Esophagus muscularis mucosa (tissue), 4 donors: Measurements from ENCODE around the gene TTC29. TPM values are rescaled to one million over a fixed set of nuclear protein-coding genes. Genes with fewer than 3 reads are reported as not detected.

ENCODE experiments used
- DNase-seq: peaks from one replicate; pipeline ENCODE4 v3.0.0-alpha.2; 2017; ENCODE audit errors: extremely low spot score
- H3K27ac ChIP-seq, 4 donors: fragments of 200-600 bp; sonication (generic); replicated peaks in 1 of 4; 1 replicate in 3 of 4; 2 replicates in 1 of 4; pipeline ENCODE4 v1.5.1; 2016 to 2019; ENCODE audit warnings: mild to moderate bottlenecking in 1 of 4
- H3K27me3 ChIP-seq, 4 donors: fragments of 200-600 bp; sonication (generic); one replicate each; pipeline versions ENCODE4 v1.5.1 to v1.6.0; 2016 to 2019
- H3K36me3 ChIP-seq, 4 donors: fragments of 200-600 bp; sonication (generic); one replicate each; pipeline ENCODE4 v1.5.1; 2016 to 2019
- H3K4me1 ChIP-seq, 4 donors: fragments of 200-600 bp; sonication (generic); one replicate each; pipeline ENCODE4 v1.5.1; 2016 to 2019
- H3K4me3 ChIP-seq, 4 donors: fragments of 200-600 bp; sonication (generic); 1 replicate in 2 of 4; 2 replicates in 2 of 4; pipeline ENCODE4 v1.5.1; 2016 to 2019; ENCODE audit warnings: mild to moderate bottlenecking in 4 of 4, moderate library complexity in 1 of 4
- H3K9me3 ChIP-seq, 4 donors: fragments of 200-600 bp; sonication (generic); 1 replicate in 3 of 4; 2 replicates in 1 of 4; pipeline ENCODE4 v1.5.1; 2016 to 2019
- EP300 ChIP-seq: sonication (generic); formaldehyde crosslinking; IDR thresholded peaks from one replicate; pipeline ENCODE4 v1.6.1; 2017; ENCODE audit warnings: antibody characterized with exemption
- POLR2A ChIP-seq: fragments of 450-650 bp; IDR thresholded peaks from one replicate; pipeline ENCODE4 v1.6.1; 2017; ENCODE audit warnings: antibody characterized with exemption, moderate library complexity, mild to moderate bottlenecking, low read depth
- POLR2AphosphoS5 ChIP-seq, 2 donors: sonication (generic); formaldehyde crosslinking; IDR thresholded peaks; one replicate each; pipeline ENCODE4 v1.6.1; 2017; ENCODE audit warnings: antibody characterized with exemption in 2 of 2
- WGBS: methylation state at CpG from one replicate; pipeline ENCODE4 v1.1.5; 2018; 5-methylcytosine and 5-hydroxymethylcytosine counted together
- intact Hi-C: fragments of 100-400 bp; cut with DNase I; formaldehyde crosslinking; loops from one replicate; pipeline ENCODE4 v1.15.1; 2023
- total RNA-seq, 4 donors: library from RNA; depleted of rRNA; stranded (reverse); fragments of >200 nt; gene quantifications; one replicate each; pipeline versions ENCODE4 v1.1.0 to v1.2.1, GENCODE V29; 2016
- TF ChIP-seq, protein P1 (sequence below), 3 experiments: fragments of 200-600 bp in 2 of 3; fragments of 450-650 bp in 1 of 3; sonication (generic) in 2 of 3; IDR thresholded peaks; one replicate each; pipeline ENCODE4 v1.5.1; 2017 to 2019; ENCODE audit warnings: antibody characterized with exemption in 3 of 3, mild to moderate bottlenecking in 2 of 3, moderate library complexity in 1 of 3

The TTC29 gene
- total RNA-seq, 4 donors from 2014 or later = not detected

DNA sequence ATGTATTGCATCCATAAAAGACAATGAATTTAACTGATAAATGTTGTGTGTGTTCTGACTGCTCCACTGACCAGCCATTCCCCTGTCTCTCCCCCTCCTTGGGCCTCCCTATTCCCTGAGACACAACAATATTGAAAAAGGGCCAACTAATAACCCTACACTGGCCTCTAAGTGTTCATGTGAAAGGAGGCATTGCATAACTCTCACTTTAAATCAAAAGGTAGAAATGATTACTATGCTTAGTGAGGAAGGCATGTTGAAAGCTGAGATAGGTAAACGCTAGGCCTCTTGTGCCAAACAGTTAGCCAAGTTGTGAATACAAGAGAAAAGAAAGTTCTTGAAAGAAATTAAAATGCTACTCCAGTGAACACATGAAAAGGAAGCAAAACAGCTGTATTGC, 154.2 kb downstream of the TTC29 start:
- Histone ChIP-seq H3K4me3 (no peak overlapping the region), H3K27me3 (no peaks in the 10 kb centered on the region), H3K27ac (no peak overlapping the region), H3K9me3 (no peaks in the 10 kb centered on the region), H3K36me3 (no peaks in the 10 kb centered on the region), H3K4me1 (no peaks in the 10 kb centered on the region)
- WGBS = 89% methylated on average over 1 of the region's 1 CpG
- DNase-seq = no peak
- intact Hi-C loops = no loop called here
- TF ChIP-seq EP300 (no peak), POLR2AphosphoS5 (IDR thresholded peaks at IDR 0.05) (no peak), POLR2A (no peak)
- TF ChIP-seq, protein P1, sequence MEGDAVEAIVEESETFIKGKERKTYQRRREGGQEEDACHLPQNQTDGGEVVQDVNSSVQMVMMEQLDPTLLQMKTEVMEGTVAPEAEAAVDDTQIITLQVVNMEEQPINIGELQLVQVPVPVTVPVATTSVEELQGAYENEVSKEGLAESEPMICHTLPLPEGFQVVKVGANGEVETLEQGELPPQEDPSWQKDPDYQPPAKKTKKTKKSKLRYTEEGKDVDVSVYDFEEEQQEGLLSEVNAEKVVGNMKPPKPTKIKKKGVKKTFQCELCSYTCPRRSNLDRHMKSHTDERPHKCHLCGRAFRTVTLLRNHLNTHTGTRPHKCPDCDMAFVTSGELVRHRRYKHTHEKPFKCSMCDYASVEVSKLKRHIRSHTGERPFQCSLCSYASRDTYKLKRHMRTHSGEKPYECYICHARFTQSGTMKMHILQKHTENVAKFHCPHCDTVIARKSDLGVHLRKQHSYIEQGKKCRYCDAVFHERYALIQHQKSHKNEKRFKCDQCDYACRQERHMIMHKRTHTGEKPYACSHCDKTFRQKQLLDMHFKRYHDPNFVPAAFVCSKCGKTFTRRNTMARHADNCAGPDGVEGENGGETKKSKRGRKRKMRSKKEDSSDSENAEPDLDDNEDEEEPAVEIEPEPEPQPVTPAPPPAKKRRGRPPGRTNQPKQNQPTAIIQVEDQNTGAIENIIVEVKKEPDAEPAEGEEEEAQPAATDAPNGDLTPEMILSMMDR (IDR thresholded peaks at IDR 0.05) = no peak

DNA sequence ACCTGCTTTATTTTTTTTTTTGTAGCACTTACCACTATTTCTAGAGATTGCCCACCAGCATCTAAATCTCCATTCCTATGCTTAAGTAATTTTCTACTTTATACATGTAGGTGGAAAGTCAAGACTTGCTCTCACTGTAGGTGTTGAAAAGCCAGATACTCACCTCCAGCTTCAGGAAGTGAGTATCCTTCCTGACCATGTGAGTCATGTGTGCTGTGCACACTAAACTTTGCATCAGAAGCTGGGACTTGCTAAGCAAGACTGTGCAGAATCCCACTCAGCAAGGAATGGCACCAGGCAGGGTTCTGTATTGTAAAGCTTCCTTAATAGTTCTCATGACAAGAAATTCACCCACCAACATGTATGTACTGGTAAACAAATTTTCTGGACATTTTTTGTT, 155.1 kb downstream of the TTC29 start:
- H3K4me1 ChIP-seq = no peaks in the 10 kb centered on the region
- H3K36me3 ChIP-seq = no peaks in the 10 kb centered on the region
- no peak for DNase-seq
- TF ChIP-seq POLR2AphosphoS5 (IDR thresholded peaks at IDR 0.05) (no peak), EP300 (no peak), POLR2A (no peak)
- TF ChIP-seq, protein P1 (IDR thresholded peaks at IDR 0.05) = no peak
- H3K9me3 ChIP-seq = no peaks in the 10 kb centered on the region
- no peak overlapping the region for H3K4me3 ChIP-seq
- intact Hi-C loops = no loop called here
- no peaks in the 10 kb centered on the region for H3K27me3 ChIP-seq
- no peak overlapping the region for H3K27ac ChIP-seq

DNA sequence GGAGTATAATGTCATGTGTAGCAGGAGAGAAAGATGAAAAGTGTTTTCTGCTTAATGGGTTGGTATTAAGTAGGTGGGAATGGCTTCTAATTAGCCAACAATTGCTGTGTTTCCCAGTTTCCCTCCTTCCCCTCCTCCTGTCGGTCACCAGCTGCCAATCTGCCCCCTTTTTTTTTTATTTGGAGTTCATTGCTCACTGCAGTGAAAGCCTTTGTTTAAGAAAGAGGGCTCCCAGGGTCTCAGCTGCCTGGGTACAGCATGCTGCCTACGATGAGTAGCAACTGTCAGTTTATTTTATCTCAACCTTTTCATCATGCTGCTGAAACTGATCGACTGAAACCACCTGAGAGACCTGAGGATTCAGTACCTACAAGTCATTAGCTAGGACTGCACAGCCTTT, 157.9 kb downstream of the TTC29 start:
- 22% methylated on average over 3 of the region's 3 CpGs for WGBS
- intact Hi-C loops = no loop called here
- Histone ChIP-seq H3K4me1 (no peaks in the 10 kb centered on the region), H3K27ac (no peak overlapping the region), H3K4me3 (no peak overlapping the region), H3K27me3 (no peaks in the 10 kb centered on the region), H3K9me3 (no peaks in the 10 kb centered on the region), H3K36me3 (no peaks in the 10 kb centered on the region)
- DNase-seq = no peak
- TF ChIP-seq POLR2AphosphoS5 (IDR thresholded peaks at IDR 0.05) = no peak
- no peak for TF ChIP-seq EP300
- no peak for TF ChIP-seq POLR2A
- TF ChIP-seq, protein P1 (IDR thresholded peaks at IDR 0.05) = no peak

DNA sequence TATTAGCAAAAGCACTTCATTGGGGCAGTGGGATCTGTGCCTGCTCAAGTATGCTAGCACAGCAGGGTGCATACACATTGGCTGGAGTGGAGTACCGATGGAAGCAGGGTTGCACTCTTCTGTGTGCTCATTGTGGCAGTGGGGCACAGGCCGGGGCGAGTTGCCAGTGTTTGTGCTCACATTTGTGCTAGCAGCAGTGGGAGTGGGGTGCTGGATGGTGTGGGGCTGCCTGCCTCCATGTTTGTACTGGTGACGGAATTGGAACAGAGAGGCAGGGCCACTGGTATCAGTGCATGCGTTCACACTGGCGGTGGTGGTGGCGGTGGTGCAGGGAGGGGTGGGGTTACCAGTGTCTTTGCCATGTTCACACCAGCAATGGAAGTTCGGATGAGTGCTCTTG, 169.0 kb downstream of the TTC29 start:
- TF ChIP-seq POLR2A (no peak), EP300 (no peak), POLR2AphosphoS5 (IDR thresholded peaks at IDR 0.05) (no peak)
- TF ChIP-seq, protein P1 (IDR thresholded peaks at IDR 0.05) = no peak
- Histone ChIP-seq H3K27me3 (no peaks in the 10 kb centered on the region), H3K27ac (no peak overlapping the region), H3K36me3 (no peaks in the 10 kb centered on the region), H3K4me3 (no peak overlapping the region), H3K9me3 (no peaks in the 10 kb centered on the region), H3K4me1 (no peaks in the 10 kb centered on the region)
- WGBS = 89% methylated on average over 7 of the region's 8 CpGs
- intact Hi-C loops = no loop called here
- no peak for DNase-seq

DNA sequence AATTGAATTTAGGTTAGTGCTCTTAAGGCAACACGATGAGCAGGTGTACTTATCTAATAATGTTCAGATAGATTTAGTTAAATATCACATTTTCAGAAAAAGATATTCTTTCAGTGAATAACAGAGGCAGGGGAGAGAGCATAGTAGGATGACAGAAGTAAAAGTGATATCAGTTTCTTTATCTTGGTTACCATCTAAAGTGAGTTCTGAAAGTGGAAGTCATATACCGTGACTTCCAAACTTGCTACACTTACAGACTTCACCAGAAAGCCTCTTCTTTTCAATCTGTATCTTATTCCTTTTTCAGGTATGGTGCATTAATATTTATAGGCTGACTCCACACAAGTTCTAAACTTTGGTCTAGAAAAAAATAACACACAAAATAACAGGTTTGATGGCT, 182.1 kb downstream of the TTC29 start:
- H3K4me1 ChIP-seq = no peaks in the 10 kb centered on the region
- 79% methylated on average over 2 of the region's 2 CpGs for WGBS
- TF ChIP-seq POLR2A (no peak), POLR2AphosphoS5 (IDR thresholded peaks at IDR 0.05) (no peak)
- H3K27ac ChIP-seq = no peak overlapping the region
- H3K9me3 ChIP-seq = peaks cover 0 to 6% (median 0%) of the 10 kb centered on the region in 4 donors
- H3K36me3 ChIP-seq = no peaks in the 10 kb centered on the region
- no peak overlapping the region for H3K4me3 ChIP-seq
- H3K27me3 ChIP-seq = no peaks in the 10 kb centered on the region
- DNase-seq = no peak
- intact Hi-C loops = no loop called here
